GM23338 (cell line): ENCODE results near the gene RNASE7. TPM values are rescaled to one million over a fixed set of nuclear protein-coding genes. Genes with fewer than 3 reads are reported as not detected.

Experiments
- ATAC-seq: fragments of 200-7000 bp; cut with Tn5 transposase; 3 replicates; pipeline ENCODE4 v1.9.1; 2020
- DNase-seq: peaks from one replicate; pipeline ENCODE4 v3.0.0-alpha.2; 2015; ENCODE audit warnings: low spot score
- H2AFZ ChIP-seq: fragments of 200-600 bp; sonication (generic); 2 replicates; pipeline ENCODE4 v1.8.0; 2016; ENCODE audit warnings: antibody characterized with exemption, mild to moderate bottlenecking, moderate library complexity
- H3F3A ChIP-seq: fragments of 200-600 bp; sonication (generic); replicated peaks from 2 replicates; pipeline ENCODE4 v1.8.0; 2017; ENCODE audit warnings: antibody characterized with exemption, mixed run types, low read depth
- H3K27ac ChIP-seq: fragments of 200-600 bp; sonication (generic); 2 replicates; pipeline ENCODE4 v1.6.1; 2016; ENCODE audit warnings: low read depth
- H3K27me3 ChIP-seq: fragments of 200-600 bp; sonication (generic); 2 replicates; pipeline ENCODE4 v1.8.0; 2016; ENCODE audit warnings: mild to moderate bottlenecking, mixed run types, moderate library complexity; ENCODE audit not compliant: insufficient read depth
- H3K36me3 ChIP-seq: fragments of 200-600 bp; sonication (generic); 2 replicates; pipeline ENCODE4 v1.8.0; 2016; ENCODE audit warnings: mild to moderate bottlenecking; ENCODE audit not compliant: insufficient read depth
- H3K4me1 ChIP-seq: fragments of 200-600 bp; sonication (generic); 2 replicates; pipeline ENCODE4 v1.8.0; 2016; ENCODE audit warnings: mild to moderate bottlenecking, moderate library complexity; ENCODE audit not compliant: insufficient read depth
- H3K4me2 ChIP-seq: fragments of 200-600 bp; sonication (generic); 2 replicates; pipeline ENCODE4 v1.7.1; 2017; ENCODE audit warnings: mixed run types
- H3K4me3 ChIP-seq: fragments of 200-600 bp; sonication (generic); 2 replicates; pipeline ENCODE4 v1.6.1; 2016; ENCODE audit warnings: mixed run types
- H3K79me2 ChIP-seq: fragments of 200-600 bp; sonication (generic); replicated peaks from 2 replicates; pipeline ENCODE4 v1.8.0; 2017; ENCODE audit warnings: mild to moderate bottlenecking; ENCODE audit not compliant: insufficient read depth
- H3K9me2 ChIP-seq: fragments of 200-600 bp; sonication (generic); 2 replicates; pipeline ENCODE4 v1.8.0; 2017; ENCODE audit not compliant: insufficient read depth
- H4K20me1 ChIP-seq: fragments of 200-600 bp; sonication (generic); replicated peaks from 2 replicates; pipeline ENCODE4 v1.8.0; 2017; ENCODE audit warnings: mild to moderate bottlenecking; ENCODE audit not compliant: insufficient read depth
- H3K27ac Mint-ChIP-seq: 2 replicates; pipeline ENCODE4 v1.8.0; 2020; ENCODE audit warnings: inconsistent platforms, mild to moderate bottlenecking, moderate library complexity, mixed read lengths
- H3K27me3 Mint-ChIP-seq: 3 replicates; pipeline ENCODE4 v1.8.0; 2022; ENCODE audit warnings: low read depth, mild to moderate bottlenecking, moderate library complexity, mixed read lengths, inconsistent platforms; ENCODE audit not compliant: insufficient read depth, poor library complexity
- H3K36me3 Mint-ChIP-seq: 3 replicates; pipeline ENCODE4 v1.8.0; 2021; ENCODE audit warnings: low read depth, mild to moderate bottlenecking, inconsistent platforms, moderate library complexity, mixed read lengths
- H3K4me1 Mint-ChIP-seq: 3 replicates; pipeline ENCODE4 v1.8.0; 2020; ENCODE audit warnings: mild to moderate bottlenecking, inconsistent platforms, mixed read lengths
- H3K4me3 Mint-ChIP-seq: 3 replicates; pipeline ENCODE4 v1.8.0; 2021; ENCODE audit warnings: moderate library complexity, mild to moderate bottlenecking, inconsistent platforms, mixed read lengths
- H3K9me3 Mint-ChIP-seq: 3 replicates; pipeline ENCODE4 v1.8.0; 2020; ENCODE audit warnings: moderate library complexity, mild to moderate bottlenecking, inconsistent platforms, mixed read lengths
- CREB1 ChIP-seq: fragments of 250-450 bp; sonication (Bioruptor Pico); IDR thresholded peaks from 2 replicates; pipeline ENCODE4 v1.5.0; 2020; ENCODE audit warnings: low read depth, mild to moderate bottlenecking, moderate library complexity
- ETS1 ChIP-seq: IDR thresholded peaks from 2 replicates; pipeline ENCODE4 v1.6.1; 2016; ENCODE audit warnings: antibody characterized with exemption
- EZH2 ChIP-seq: fragments of 200-600 bp; sonication (generic); IDR thresholded peaks from one replicate; pipeline ENCODE4 v1.8.0; 2017; ENCODE audit warnings: antibody characterized with exemption, mild to moderate bottlenecking, low read depth; ENCODE audit not compliant: unreplicated experiment
- EZH2phosphoT487 ChIP-seq: fragments of 200-600 bp; sonication (generic); IDR thresholded peaks from one replicate; pipeline ENCODE4 v1.8.1; 2018; ENCODE audit warnings: antibody characterized with exemption; ENCODE audit not compliant: unreplicated experiment
- JUNB ChIP-seq: IDR thresholded peaks from one replicate; pipeline ENCODE4 v1.6.1; 2016; ENCODE audit warnings: antibody characterized with exemption; ENCODE audit not compliant: unreplicated experiment
- NANOG ChIP-seq: IDR thresholded peaks from 2 replicates; pipeline ENCODE4 v1.6.1; 2016; ENCODE audit warnings: antibody characterized with exemption, borderline replicate concordance
- POLR2AphosphoS5 ChIP-seq: IDR thresholded peaks from 2 replicates; pipeline ENCODE4 v1.6.1; 2016; ENCODE audit warnings: antibody characterized with exemption, low read depth
- REST ChIP-seq: IDR thresholded peaks from one replicate; pipeline ENCODE4 v1.6.1; 2018; ENCODE audit warnings: antibody characterized with exemption; ENCODE audit not compliant: unreplicated experiment
- STAT1 ChIP-seq: IDR thresholded peaks from one replicate; pipeline ENCODE4 v1.6.1; 2016; ENCODE audit warnings: antibody characterized with exemption; ENCODE audit not compliant: unreplicated experiment
- ZNF114 ChIP-seq: fragments of 250-450 bp; sonication (Bioruptor Pico); IDR thresholded peaks from 2 replicates; pipeline ENCODE4 v1.5.0; 2020; ENCODE audit warnings: mild to moderate bottlenecking, moderate library complexity
- ZNF331 ChIP-seq: fragments of 250-450 bp; sonication (Bioruptor Pico); IDR thresholded peaks from 2 replicates; pipeline ENCODE4 v1.5.0; 2020; ENCODE audit warnings: low read depth, mild to moderate bottlenecking, moderate library complexity
- polyA plus RNA-seq: library from polyadenylated mRNA; unstranded; fragments of >200 nt; fragmentation: Nextera tagmentation; extraction: Ambion mirVana; gene quantifications from 2 replicates; pipeline ENCODE4 v1.2.1, GENCODE V29; 2016
- total RNA-seq: library from RNA; depleted of rRNA; stranded (reverse); fragments of >200 nt; shearing (Covaris generic); gene quantifications from 2 replicates; pipeline ENCODE4 v1.2.3, GENCODE V29; 2014
- TF ChIP-seq, protein P1 (sequence below), 2 experiments: fragments of 200-600 bp in 1 of 2; sonication (generic) in 1 of 2; conservative IDR thresholded peaks; 2 replicates each; pipeline versions ENCODE4 v1.5.1 to v1.6.1; 2016 to 2017; ENCODE audit warnings: antibody characterized with exemption in 2 of 2, low read depth in 2 of 2, mild to moderate bottlenecking in 2 of 2, moderate library complexity in 1 of 2
- TF ChIP-seq, protein P2 (sequence below): fragments of 250-450 bp; sonication (Bioruptor Pico); IDR thresholded peaks from 2 replicates; pipeline ENCODE4 v1.5.0; 2020; ENCODE audit warnings: mild to moderate bottlenecking, moderate library complexity

RNASE7 gene
- total and polyA plus RNA-seq, 2 experiments from 2014 or later, result not detected

DNA sequence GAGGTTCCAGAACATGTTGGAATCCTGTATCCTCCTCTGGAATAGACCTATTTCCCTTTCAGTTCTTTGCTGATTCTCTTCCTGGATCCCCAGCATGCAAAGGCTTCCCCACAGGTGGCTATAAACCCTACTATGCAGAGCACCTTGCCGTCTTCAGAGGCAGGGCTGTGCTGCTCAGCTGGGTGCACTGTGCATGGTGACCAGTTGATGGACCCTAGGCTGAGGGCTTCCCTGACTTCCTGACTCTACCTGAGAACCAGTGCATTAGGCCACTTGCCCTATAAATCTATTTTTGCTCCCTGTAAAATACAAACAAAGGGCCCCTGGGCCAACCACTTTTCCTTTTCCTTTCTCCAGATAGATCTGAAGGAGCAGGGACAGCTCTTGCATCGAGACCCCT lies 42.2 kb downstream of the RNASE7 start:
- H2AFZ ChIP-seq, result no peak overlapping the region
- H3K4me2 ChIP-seq, result no peak overlapping the region
- TF ChIP-seq EZH2phosphoT487 (no peak), JUNB (no peak), ETS1 (no peak), ZNF114 (CRISPR knock-in tag) (no peak), POLR2AphosphoS5 (no peak), REST (no peak), STAT1 (no peak), ZNF331 (CRISPR knock-in tag) (no peak), EZH2 (no peak), NANOG (no peak), CREB1 (CRISPR knock-in tag) (no peak)
- TF ChIP-seq, protein P1, sequence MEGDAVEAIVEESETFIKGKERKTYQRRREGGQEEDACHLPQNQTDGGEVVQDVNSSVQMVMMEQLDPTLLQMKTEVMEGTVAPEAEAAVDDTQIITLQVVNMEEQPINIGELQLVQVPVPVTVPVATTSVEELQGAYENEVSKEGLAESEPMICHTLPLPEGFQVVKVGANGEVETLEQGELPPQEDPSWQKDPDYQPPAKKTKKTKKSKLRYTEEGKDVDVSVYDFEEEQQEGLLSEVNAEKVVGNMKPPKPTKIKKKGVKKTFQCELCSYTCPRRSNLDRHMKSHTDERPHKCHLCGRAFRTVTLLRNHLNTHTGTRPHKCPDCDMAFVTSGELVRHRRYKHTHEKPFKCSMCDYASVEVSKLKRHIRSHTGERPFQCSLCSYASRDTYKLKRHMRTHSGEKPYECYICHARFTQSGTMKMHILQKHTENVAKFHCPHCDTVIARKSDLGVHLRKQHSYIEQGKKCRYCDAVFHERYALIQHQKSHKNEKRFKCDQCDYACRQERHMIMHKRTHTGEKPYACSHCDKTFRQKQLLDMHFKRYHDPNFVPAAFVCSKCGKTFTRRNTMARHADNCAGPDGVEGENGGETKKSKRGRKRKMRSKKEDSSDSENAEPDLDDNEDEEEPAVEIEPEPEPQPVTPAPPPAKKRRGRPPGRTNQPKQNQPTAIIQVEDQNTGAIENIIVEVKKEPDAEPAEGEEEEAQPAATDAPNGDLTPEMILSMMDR (conservative IDR thresholded peaks at IDR 0.05; ENCODE audit: low read depth in 2 of 2), result no peak
- TF ChIP-seq, protein P2, sequence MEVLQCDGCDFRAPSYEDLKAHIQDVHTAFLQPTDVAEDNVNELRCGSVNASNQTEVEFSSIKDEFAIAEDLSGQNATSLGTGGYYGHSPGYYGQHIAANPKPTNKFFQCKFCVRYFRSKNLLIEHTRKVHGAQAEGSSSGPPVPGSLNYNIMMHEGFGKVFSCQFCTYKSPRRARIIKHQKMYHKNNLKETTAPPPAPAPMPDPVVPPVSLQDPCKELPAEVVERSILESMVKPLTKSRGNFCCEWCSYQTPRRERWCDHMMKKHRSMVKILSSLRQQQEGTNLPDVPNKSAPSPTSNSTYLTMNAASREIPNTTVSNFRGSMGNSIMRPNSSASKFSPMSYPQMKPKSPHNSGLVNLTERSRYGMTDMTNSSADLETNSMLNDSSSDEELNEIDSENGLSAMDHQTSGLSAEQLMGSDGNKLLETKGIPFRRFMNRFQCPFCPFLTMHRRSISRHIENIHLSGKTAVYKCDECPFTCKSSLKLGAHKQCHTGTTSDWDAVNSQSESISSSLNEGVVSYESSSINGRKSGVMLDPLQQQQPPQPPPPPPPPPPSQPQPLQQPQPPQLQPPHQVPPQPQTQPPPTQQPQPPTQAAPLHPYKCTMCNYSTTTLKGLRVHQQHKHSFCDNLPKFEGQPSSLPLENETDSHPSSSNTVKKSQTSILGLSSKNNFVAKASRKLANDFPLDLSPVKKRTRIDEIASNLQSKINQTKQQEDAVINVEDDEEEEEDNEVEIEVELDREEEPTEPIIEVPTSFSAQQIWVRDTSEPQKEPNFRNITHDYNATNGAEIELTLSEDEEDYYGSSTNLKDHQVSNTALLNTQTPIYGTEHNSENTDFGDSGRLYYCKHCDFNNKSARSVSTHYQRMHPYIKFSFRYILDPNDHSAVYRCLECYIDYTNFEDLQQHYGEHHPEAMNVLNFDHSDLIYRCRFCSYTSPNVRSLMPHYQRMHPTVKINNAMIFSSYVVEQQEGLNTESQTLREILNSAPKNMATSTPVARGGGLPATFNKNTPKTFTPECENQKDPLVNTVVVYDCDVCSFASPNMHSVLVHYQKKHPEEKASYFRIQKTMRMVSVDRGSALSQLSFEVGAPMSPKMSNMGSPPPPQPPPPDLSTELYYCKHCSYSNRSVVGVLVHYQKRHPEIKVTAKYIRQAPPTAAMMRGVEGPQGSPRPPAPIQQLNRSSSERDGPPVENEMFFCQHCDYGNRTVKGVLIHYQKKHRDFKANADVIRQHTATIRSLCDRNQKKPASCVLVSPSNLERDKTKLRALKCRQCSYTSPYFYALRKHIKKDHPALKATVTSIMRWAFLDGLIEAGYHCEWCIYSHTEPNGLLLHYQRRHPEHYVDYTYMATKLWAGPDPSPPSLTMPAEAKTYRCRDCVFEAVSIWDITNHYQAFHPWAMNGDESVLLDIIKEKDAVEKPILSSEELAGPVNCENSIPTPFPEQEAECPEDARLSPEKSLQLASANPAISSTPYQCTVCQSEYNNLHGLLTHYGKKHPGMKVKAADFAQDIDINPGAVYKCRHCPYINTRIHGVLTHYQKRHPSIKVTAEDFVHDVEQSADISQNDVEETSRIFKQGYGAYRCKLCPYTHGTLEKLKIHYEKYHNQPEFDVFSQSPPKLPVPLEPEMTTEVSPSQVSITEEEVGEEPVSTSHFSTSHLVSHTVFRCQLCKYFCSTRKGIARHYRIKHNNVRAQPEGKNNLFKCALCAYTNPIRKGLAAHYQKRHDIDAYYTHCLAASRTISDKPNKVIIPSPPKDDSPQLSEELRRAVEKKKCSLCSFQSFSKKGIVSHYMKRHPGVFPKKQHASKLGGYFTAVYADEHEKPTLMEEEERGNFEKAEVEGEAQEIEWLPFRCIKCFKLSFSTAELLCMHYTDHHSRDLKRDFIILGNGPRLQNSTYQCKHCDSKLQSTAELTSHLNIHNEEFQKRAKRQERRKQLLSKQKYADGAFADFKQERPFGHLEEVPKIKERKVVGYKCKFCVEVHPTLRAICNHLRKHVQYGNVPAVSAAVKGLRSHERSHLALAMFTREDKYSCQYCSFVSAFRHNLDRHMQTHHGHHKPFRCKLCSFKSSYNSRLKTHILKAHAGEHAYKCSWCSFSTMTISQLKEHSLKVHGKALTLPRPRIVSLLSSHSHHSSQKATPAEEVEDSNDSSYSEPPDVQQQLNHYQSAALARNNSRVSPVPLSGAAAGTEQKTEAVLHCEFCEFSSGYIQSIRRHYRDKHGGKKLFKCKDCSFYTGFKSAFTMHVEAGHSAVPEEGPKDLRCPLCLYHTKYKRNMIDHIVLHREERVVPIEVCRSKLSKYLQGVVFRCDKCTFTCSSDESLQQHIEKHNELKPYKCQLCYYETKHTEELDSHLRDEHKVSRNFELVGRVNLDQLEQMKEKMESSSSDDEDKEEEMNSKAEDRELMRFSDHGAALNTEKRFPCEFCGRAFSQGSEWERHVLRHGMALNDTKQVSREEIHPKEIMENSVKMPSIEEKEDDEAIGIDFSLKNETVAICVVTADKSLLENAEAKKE, result no peak
- no peaks in the 10 kb centered on the region for H3K79me2 ChIP-seq
- peaks cover 22% of the 10 kb centered on the region for H3K27me3 Mint-ChIP-seq
- H3K4me1 Mint-ChIP-seq, result peaks cover 27% of the 10 kb centered on the region
- H3K27ac ChIP-seq, result no peak overlapping the region
- no peak overlapping the region for H3K27ac Mint-ChIP-seq
- peaks cover 14% of the 10 kb centered on the region; the same call in 1 of the 2 replicates for H3K36me3 ChIP-seq
- H3K36me3 Mint-ChIP-seq, result peaks cover 89% of the 10 kb centered on the region
- ATAC-seq, result no peak
- H4K20me1 ChIP-seq, result peaks cover 8% of the 10 kb centered on the region
- H3K4me1 ChIP-seq, result peaks cover 7% of the 10 kb centered on the region; the same call in 1 of the 2 replicates
- no peak overlapping the region for H3K4me3 Mint-ChIP-seq
- no peak overlapping the region for H3K4me3 ChIP-seq
- peaks cover 16% of the 10 kb centered on the region; the same call in 1 of the 2 replicates for H3F3A ChIP-seq
- no peak for DNase-seq
- peaks cover 4% of the 10 kb centered on the region; the same call in 2 of the 3 replicates for H3K9me3 Mint-ChIP-seq
- H3K27me3 ChIP-seq, result no peaks in the 10 kb centered on the region
- no peaks in the 10 kb centered on the region for H3K9me2 ChIP-seq
